ENCODE measurements around the gene DISP3.

DNA sequence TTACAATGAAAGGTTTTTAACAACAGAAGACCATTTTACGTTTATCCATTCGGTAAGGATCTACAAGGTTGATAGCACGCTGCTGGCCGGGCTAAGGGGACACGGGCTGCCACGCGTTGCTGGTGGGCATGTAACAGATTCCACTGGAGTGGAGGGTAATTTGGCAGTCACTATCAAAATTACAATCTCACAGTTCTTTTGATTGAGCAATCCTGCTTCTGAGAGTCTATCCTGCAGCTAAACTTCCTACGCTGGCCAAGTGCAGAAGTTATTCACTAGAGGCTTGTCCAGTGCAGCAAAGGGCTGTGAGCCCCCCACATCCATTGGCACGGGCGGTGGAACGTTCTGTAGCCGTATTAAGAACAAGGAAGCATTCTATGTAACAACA lies 61.8 kb downstream of the DISP3 start:
- TF ChIP-seq, protein P1, sequence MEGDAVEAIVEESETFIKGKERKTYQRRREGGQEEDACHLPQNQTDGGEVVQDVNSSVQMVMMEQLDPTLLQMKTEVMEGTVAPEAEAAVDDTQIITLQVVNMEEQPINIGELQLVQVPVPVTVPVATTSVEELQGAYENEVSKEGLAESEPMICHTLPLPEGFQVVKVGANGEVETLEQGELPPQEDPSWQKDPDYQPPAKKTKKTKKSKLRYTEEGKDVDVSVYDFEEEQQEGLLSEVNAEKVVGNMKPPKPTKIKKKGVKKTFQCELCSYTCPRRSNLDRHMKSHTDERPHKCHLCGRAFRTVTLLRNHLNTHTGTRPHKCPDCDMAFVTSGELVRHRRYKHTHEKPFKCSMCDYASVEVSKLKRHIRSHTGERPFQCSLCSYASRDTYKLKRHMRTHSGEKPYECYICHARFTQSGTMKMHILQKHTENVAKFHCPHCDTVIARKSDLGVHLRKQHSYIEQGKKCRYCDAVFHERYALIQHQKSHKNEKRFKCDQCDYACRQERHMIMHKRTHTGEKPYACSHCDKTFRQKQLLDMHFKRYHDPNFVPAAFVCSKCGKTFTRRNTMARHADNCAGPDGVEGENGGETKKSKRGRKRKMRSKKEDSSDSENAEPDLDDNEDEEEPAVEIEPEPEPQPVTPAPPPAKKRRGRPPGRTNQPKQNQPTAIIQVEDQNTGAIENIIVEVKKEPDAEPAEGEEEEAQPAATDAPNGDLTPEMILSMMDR (CRISPR knock-in tag; IDR thresholded peaks at IDR 0.05), result no peak
- TF ChIP-seq KLF16 (CRISPR knock-in tag; IDR thresholded peaks at IDR 0.05) (no peak), ZNF598 (CRISPR knock-in tag; IDR thresholded peaks at IDR 0.05; ENCODE audit: borderline replicate concordance) (no peak), ZNF124 (CRISPR knock-in tag; IDR thresholded peaks at IDR 0.05) (no peak), NKX3-1 (CRISPR knock-in tag; IDR thresholded peaks at IDR 0.05) (no peak)
- TF ChIP-seq, protein P2, sequence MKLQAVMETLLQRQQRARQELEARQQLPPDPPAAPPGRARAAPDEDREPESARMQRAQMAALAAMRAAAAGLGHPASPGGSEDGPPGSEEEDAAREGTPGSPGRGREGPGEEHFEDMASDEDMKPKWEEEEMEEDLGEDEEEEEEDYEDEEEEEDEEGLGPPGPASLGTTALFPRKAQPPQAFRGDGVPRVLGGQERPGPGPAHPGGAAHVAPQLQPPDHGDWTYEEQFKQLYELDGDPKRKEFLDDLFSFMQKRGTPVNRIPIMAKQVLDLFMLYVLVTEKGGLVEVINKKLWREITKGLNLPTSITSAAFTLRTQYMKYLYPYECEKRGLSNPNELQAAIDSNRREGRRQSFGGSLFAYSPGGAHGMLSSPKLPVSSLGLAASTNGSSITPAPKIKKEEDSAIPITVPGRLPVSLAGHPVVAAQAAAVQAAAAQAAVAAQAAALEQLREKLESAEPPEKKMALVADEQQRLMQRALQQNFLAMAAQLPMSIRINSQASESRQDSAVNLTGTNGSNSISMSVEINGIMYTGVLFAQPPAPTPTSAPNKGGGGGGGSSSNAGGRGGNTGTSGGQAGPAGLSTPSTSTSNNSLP (IDR thresholded peaks at IDR 0.05; ENCODE audit: low read depth, low read length), result no peak

All from HepG2 (cell line).